Measurements from ENCODE around the gene PREX1. TPM values are rescaled to one million over a fixed set of nuclear protein-coding genes. Genes with fewer than 3 reads are reported as not detected.

PREX1 gene
- total RNA-seq, 1 donor from 2014 or later = 11.2 TPM

DNA sequence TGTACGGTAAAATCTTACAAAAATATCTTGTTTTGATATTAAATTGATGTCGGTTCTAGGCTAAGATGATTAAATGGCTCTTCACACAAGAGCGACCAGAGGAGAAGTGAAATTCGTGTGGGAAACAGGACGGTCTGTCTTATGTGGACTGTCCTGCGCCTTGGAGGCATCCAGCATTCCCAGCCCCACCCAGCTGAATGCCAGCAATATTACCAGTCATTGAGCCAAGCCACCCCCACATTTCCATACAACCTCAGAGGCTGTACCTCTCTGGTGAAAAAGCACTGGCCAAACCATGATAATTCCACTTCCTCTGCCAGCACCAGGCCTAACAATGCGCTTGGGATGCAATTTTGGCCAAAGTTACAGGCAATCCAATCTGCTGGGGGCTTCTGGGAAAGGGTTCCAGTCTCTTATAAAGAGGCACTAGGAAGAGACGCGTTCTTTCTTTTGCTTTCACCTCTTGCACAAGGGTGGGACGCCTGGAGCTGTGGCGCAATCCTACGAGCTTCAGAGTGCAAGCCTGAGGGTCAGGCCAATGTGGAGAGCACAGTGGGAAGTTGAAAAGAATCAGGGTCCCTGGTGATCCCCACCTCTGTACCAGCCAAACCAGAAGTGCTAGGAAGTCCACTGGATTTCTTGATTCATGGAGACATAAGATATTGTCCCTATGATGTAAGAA lies 213.1 kb downstream of the PREX1 start:
- Histone ChIP-seq H3K36me3 (no peaks in the 10 kb centered on the region), H3K27me3 (ENCODE audit: low read depth) (peaks cover 6% of the 10 kb centered on the region), H3K4me3 (no peak overlapping the region), H3K9me3 (replicated peaks) (no peaks in the 10 kb centered on the region), H3K27ac (replicated peaks) (no peak overlapping the region), H3K4me1 (peaks cover 2% of the 10 kb centered on the region)
- no peak for DNase-seq
- intact Hi-C loops (cut with micrococcal nuclease) = loop anchor here (10.0 kb wide), 1 partner anchor 830 kb away; the partner anchor contains the start of gene SULF2
- TF ChIP-seq, protein P1, sequence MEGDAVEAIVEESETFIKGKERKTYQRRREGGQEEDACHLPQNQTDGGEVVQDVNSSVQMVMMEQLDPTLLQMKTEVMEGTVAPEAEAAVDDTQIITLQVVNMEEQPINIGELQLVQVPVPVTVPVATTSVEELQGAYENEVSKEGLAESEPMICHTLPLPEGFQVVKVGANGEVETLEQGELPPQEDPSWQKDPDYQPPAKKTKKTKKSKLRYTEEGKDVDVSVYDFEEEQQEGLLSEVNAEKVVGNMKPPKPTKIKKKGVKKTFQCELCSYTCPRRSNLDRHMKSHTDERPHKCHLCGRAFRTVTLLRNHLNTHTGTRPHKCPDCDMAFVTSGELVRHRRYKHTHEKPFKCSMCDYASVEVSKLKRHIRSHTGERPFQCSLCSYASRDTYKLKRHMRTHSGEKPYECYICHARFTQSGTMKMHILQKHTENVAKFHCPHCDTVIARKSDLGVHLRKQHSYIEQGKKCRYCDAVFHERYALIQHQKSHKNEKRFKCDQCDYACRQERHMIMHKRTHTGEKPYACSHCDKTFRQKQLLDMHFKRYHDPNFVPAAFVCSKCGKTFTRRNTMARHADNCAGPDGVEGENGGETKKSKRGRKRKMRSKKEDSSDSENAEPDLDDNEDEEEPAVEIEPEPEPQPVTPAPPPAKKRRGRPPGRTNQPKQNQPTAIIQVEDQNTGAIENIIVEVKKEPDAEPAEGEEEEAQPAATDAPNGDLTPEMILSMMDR (IDR thresholded peaks at IDR 0.05; ENCODE audit: borderline replicate concordance) = no peak

DNA sequence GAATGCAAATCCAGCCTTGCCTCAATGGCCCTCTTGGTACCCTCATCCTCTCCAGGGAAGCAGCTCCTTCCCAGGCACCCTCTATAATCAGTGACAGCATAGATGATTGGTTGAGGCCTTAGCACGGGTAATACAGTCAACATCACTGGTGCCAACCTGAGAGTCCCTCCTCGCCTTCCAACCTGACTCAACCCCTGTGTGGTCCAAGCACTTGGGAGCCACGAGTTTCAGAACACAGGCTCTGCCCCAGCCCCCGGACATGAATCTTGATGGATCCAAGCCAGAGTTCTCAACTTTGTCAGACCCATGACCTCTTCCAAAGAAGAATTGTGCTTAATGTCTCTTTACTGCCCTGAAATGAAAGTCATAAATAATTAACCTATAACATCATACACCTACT lies 213.9 kb downstream of the PREX1 start:
- intact Hi-C loops (cut with micrococcal nuclease) = loop anchor here (10.0 kb wide), 1 partner anchor 829 kb away; the partner anchor contains the start of gene SULF2
- Histone ChIP-seq H3K4me1 (no peaks in the 10 kb centered on the region), H3K36me3 (no peaks in the 10 kb centered on the region), H3K4me3 (no peak overlapping the region), H3K27me3 (ENCODE audit: low read depth) (peaks cover 6% of the 10 kb centered on the region), H3K9me3 (replicated peaks) (no peaks in the 10 kb centered on the region), H3K27ac (replicated peaks) (no peak overlapping the region)
- DNase-seq = no peak
- TF ChIP-seq, protein P1 (IDR thresholded peaks at IDR 0.05; ENCODE audit: borderline replicate concordance) = no peak

DNA sequence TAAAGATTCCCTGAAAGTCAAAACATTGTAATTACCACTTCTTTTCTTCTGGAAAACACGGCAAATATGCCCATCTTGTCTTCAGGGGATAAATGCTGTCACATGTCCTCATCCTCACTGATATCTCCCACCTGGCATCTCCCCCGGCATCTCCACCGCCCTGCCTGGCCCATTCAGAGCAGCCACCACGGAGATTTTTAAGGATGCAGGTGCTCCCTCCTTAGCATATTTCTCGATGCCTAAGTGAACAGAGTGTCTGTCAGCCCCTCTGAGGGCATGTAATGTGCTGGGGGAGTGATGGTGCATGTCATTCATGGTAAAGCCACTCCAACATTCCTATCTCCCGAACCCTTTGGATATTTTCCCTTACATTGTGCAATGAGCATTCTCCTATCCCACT lies 215.5 kb downstream of the PREX1 start:
- H3K27me3 ChIP-seq (ENCODE audit: low read depth) = peaks cover 6% of the 10 kb centered on the region
- no peak for DNase-seq
- no peak overlapping the region for H3K4me3 ChIP-seq
- no peaks in the 10 kb centered on the region for H3K4me1 ChIP-seq
- no peak overlapping the region for H3K27ac ChIP-seq (replicated peaks)
- intact Hi-C loops (cut with micrococcal nuclease) = loop anchor here (10.0 kb wide), 1 partner anchor 828 kb away; the partner anchor contains the start of gene SULF2
- H3K9me3 ChIP-seq (replicated peaks) = no peaks in the 10 kb centered on the region
- TF ChIP-seq, protein P1 (IDR thresholded peaks at IDR 0.05; ENCODE audit: borderline replicate concordance) = no peak
- H3K36me3 ChIP-seq = no peaks in the 10 kb centered on the region

DNA sequence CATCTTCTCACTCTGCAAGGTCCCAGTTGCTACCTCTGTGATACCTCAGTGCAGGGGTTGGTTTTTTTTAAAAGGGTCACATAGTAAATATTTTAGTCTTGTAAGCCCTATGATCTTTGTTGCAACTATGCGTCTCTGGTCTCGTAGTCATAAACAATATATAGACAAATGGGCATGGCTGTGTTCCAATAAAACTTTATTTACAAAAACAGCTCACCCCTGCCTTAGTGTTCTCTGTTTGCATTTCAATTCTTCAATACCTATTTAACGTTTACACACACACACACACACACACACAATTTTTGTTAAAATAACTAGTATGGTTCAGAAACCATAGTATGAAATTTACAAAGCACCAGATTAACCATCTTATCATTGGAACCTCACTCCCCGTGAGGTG lies 216.8 kb downstream of the PREX1 start:
- Histone ChIP-seq H3K9me3 (replicated peaks) (no peaks in the 10 kb centered on the region), H3K27me3 (ENCODE audit: low read depth) (peaks cover 20% of the 10 kb centered on the region), H3K4me3 (no peak overlapping the region), H3K4me1 (no peaks in the 10 kb centered on the region), H3K36me3 (no peaks in the 10 kb centered on the region), H3K27ac (replicated peaks) (no peak overlapping the region)
- TF ChIP-seq, protein P1 (IDR thresholded peaks at IDR 0.05; ENCODE audit: borderline replicate concordance) = no peak
- no peak for DNase-seq
- intact Hi-C loops (cut with micrococcal nuclease) = loop anchor here (10.0 kb wide), 1 partner anchor 826 kb away; the partner anchor contains the start of gene SULF2

DNA sequence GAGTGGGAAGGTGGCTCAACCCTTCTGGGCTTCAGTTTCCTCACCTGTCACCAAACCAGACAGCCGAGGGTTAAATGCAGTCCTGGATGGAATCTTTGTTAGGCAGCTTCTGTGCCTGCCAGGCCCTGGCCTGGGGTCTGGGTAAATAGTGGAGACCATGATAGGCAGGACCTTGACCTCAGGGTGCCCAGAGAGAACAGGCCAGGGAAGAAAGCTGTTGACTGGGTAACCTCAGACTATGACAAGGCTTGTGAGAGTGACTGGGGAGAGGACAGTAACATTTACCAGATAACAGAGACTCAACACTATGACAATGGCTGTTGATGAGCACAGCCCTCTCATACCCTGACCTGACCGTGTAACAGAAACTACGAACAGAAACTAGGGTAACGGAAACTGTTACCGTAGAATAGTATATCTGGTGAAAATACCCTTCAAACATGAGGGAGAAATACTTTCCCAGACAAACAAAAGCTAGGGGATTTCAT lies 218.3 kb downstream of the PREX1 start:
- H3K9me3 ChIP-seq (replicated peaks) = no peaks in the 10 kb centered on the region
- DNase-seq = no peak
- no peaks in the 10 kb centered on the region for H3K36me3 ChIP-seq
- intact Hi-C loops (cut with micrococcal nuclease) = no loop called here
- H3K4me3 ChIP-seq = no peak overlapping the region
- TF ChIP-seq, protein P1 (IDR thresholded peaks at IDR 0.05; ENCODE audit: borderline replicate concordance) = no peak
- peaks cover 20% of the 10 kb centered on the region for H3K27me3 ChIP-seq (ENCODE audit: low read depth)
- no peak overlapping the region for H3K27ac ChIP-seq (replicated peaks)
- H3K4me1 ChIP-seq = no peaks in the 10 kb centered on the region
